ENCODE results near the gene FAM162B. TPM values are rescaled to one million over a fixed set of nuclear protein-coding genes. Genes with fewer than 3 reads are reported as not detected.

FAM162B gene
- total and polyA plus RNA-seq, 4 donors, result 0.56 to 1.0 (median 0.59) TPM

DNA sequence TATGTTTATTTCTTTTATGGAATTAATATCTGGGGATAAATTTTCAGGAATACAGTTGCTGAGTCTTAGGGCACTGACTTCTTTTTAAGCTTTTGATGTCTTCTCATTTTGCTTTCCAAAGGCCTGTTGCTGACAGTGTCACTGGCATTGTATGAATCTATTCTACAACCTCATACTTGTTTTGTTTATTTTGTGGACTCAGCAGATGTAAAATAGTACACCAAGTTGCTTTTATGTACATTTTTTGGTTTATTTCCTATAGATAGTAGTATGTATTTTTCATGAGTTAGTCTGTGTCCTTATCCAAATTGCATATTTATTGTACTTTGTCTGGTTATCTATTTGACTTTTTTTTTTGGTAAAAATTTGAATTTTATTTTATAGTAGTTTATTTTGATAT, 35.0 kb downstream of the FAM162B start:
- H3K36me3 ChIP-seq (ENCODE audit: control insufficient read depth in 4 of 4, insufficient read depth in 3 of 4, low read depth in 1 of 4, low read length in 3 of 4), result peaks cover 0 to 7% (median 5%) of the 10 kb centered on the region in 4 donors

DNA sequence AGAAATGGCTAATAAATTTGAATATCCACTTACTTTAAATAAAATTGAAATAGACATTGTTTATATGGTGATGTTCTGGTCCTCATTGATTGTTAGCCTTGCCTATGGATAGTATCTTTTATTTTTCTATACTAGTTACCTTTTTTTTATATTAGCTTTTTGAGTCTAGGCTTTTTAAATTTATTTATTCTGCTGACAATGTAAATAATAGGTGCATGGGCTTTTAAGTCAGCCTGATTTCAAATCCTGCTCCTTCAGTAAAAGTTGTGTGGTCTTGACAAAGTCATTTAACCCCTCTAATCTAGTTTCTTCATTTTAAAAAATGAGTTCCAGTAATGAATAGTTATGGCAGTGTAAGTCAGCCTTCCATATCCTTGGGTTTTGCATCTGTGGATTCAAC, 38.6 kb downstream of the FAM162B start:
- H3K36me3 ChIP-seq (ENCODE audit: control insufficient read depth in 4 of 4, insufficient read depth in 3 of 4, low read depth in 1 of 4, low read length in 3 of 4), result peaks cover 4 to 9% (median 8%) of the 10 kb centered on the region in 4 donors

More for the DNA sequence above, 35.0 kb downstream of the FAM162B start:
- no peaks in the 10 kb centered on the region for H3K9me3 ChIP-seq (ENCODE audit: control insufficient read depth in 4 of 4, low read length in 3 of 4)
- H3K4me3 ChIP-seq (ENCODE audit: low read depth in 1 of 3, low read length in 3 of 3), result no peak overlapping the region
- TF ChIP-seq RAD21 (IDR thresholded peaks at IDR 0.05) (no peak), HNF4G (IDR thresholded peaks at IDR 0.05) (no peak), TAF1 (conservative IDR thresholded peaks at IDR 0.05) (no peak), SP1 (IDR thresholded peaks at IDR 0.05) (no peak), JUND (IDR thresholded peaks at IDR 0.05) (no peak), NR2F2 (IDR thresholded peaks at IDR 0.05) (no peak), HNF4A (conservative IDR thresholded peaks at IDR 0.05) (no peak), GABPA (IDR thresholded peaks at IDR 0.05 in 1 of 2, conservative IDR thresholded peaks at IDR 0.05 in 1 of 2) (no peak), YY1 (IDR thresholded peaks at IDR 0.05) (no peak), FOXA1 (IDR thresholded peaks at IDR 0.05) (no peak), EGR1 (IDR thresholded peaks at IDR 0.05; ENCODE audit: low read depth in 2 of 2) (no peak), RXRA (IDR thresholded peaks at IDR 0.05) (no peak)
- TF ChIP-seq, protein P1, sequence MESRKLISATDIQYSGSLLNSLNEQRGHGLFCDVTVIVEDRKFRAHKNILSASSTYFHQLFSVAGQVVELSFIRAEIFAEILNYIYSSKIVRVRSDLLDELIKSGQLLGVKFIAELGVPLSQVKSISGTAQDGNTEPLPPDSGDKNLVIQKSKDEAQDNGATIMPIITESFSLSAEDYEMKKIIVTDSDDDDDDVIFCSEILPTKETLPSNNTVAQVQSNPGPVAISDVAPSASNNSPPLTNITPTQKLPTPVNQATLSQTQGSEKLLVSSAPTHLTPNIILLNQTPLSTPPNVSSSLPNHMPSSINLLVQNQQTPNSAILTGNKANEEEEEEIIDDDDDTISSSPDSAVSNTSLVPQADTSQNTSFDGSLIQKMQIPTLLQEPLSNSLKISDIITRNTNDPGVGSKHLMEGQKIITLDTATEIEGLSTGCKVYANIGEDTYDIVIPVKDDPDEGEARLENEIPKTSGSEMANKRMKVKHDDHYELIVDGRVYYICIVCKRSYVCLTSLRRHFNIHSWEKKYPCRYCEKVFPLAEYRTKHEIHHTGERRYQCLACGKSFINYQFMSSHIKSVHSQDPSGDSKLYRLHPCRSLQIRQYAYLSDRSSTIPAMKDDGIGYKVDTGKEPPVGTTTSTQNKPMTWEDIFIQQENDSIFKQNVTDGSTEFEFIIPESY (IDR thresholded peaks at IDR 0.05), result no peak
- TF ChIP-seq, protein P2, sequence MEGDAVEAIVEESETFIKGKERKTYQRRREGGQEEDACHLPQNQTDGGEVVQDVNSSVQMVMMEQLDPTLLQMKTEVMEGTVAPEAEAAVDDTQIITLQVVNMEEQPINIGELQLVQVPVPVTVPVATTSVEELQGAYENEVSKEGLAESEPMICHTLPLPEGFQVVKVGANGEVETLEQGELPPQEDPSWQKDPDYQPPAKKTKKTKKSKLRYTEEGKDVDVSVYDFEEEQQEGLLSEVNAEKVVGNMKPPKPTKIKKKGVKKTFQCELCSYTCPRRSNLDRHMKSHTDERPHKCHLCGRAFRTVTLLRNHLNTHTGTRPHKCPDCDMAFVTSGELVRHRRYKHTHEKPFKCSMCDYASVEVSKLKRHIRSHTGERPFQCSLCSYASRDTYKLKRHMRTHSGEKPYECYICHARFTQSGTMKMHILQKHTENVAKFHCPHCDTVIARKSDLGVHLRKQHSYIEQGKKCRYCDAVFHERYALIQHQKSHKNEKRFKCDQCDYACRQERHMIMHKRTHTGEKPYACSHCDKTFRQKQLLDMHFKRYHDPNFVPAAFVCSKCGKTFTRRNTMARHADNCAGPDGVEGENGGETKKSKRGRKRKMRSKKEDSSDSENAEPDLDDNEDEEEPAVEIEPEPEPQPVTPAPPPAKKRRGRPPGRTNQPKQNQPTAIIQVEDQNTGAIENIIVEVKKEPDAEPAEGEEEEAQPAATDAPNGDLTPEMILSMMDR (IDR thresholded peaks at IDR 0.05; ENCODE audit: low read depth, low read length, missing input control), result no peak
- TF ChIP-seq, protein P3, sequence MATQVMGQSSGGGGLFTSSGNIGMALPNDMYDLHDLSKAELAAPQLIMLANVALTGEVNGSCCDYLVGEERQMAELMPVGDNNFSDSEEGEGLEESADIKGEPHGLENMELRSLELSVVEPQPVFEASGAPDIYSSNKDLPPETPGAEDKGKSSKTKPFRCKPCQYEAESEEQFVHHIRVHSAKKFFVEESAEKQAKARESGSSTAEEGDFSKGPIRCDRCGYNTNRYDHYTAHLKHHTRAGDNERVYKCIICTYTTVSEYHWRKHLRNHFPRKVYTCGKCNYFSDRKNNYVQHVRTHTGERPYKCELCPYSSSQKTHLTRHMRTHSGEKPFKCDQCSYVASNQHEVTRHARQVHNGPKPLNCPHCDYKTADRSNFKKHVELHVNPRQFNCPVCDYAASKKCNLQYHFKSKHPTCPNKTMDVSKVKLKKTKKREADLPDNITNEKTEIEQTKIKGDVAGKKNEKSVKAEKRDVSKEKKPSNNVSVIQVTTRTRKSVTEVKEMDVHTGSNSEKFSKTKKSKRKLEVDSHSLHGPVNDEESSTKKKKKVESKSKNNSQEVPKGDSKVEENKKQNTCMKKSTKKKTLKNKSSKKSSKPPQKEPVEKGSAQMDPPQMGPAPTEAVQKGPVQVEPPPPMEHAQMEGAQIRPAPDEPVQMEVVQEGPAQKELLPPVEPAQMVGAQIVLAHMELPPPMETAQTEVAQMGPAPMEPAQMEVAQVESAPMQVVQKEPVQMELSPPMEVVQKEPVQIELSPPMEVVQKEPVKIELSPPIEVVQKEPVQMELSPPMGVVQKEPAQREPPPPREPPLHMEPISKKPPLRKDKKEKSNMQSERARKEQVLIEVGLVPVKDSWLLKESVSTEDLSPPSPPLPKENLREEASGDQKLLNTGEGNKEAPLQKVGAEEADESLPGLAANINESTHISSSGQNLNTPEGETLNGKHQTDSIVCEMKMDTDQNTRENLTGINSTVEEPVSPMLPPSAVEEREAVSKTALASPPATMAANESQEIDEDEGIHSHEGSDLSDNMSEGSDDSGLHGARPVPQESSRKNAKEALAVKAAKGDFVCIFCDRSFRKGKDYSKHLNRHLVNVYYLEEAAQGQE (IDR thresholded peaks at IDR 0.05), result no peak
- TF ChIP-seq, protein P4, sequence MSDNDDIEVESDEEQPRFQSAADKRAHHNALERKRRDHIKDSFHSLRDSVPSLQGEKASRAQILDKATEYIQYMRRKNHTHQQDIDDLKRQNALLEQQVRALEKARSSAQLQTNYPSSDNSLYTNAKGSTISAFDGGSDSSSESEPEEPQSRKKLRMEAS (IDR thresholded peaks at IDR 0.05), result no peak
- no peaks in the 10 kb centered on the region for H3K4me1 ChIP-seq (ENCODE audit: control insufficient read depth in 4 of 4, insufficient read depth in 4 of 4, low read length in 3 of 4)
- no peak for DNase-seq (ENCODE audit: low spot score)
- no peaks in the 10 kb centered on the region for H3K27me3 ChIP-seq (ENCODE audit: control insufficient read depth in 4 of 4, insufficient read depth in 4 of 4, low read length in 3 of 4)
- H3K27ac ChIP-seq (ENCODE audit: low read depth in 1 of 2, low read length in 2 of 2), result no peak overlapping the region
- no peak overlapping the region for H3K9ac ChIP-seq (ENCODE audit: low read depth in 1 of 2, low read length in 2 of 2)

More for the DNA sequence above, 38.6 kb downstream of the FAM162B start:
- DNase-seq (ENCODE audit: low spot score), result no peak
- Histone ChIP-seq H3K4me3 (ENCODE audit: low read depth in 1 of 3, low read length in 3 of 3) (no peak overlapping the region), H3K4me1 (ENCODE audit: control insufficient read depth in 4 of 4, insufficient read depth in 4 of 4, low read length in 3 of 4) (no peaks in the 10 kb centered on the region), H3K27ac (ENCODE audit: low read depth in 1 of 2, low read length in 2 of 2) (no peak overlapping the region), H3K27me3 (ENCODE audit: control insufficient read depth in 4 of 4, insufficient read depth in 4 of 4, low read length in 3 of 4) (no peaks in the 10 kb centered on the region), H3K9me3 (ENCODE audit: control insufficient read depth in 4 of 4, low read length in 3 of 4) (no peaks in the 10 kb centered on the region), H3K9ac (ENCODE audit: low read depth in 1 of 2, low read length in 2 of 2) (no peak overlapping the region)
- TF ChIP-seq EGR1 (IDR thresholded peaks at IDR 0.05; ENCODE audit: low read depth in 2 of 2) (no peak), RAD21 (IDR thresholded peaks at IDR 0.05) (no peak)
- TF ChIP-seq, protein P1 (IDR thresholded peaks at IDR 0.05), result no peak

Data from liver (tissue), 9 donors.